Measurements from ENCODE around the gene CLTB.

The CLTB gene

GRCh38 chr5:176454724-176455394 lies 38.5 kb upstream of the CLTB start:
- Histone ChIP-seq H3K27ac (ENCODE audit: poor library complexity, severe bottlenecking) (no peak overlapping the region), H3K4me3 (ENCODE audit: severe bottlenecking) (no peak overlapping the region), H3K36me3 (ENCODE audit: low read depth) (peaks cover 78% of the 10 kb centered on the region), H3K27me3 (ENCODE audit: insufficient read depth, poor library complexity, severe bottlenecking) (no peaks in the 10 kb centered on the region), H3K9me3 (ENCODE audit: severe bottlenecking) (no peaks in the 10 kb centered on the region), H3K4me1 (ENCODE audit: insufficient read depth, poor library complexity, severe bottlenecking) (peaks cover 3% of the 10 kb centered on the region)
- no peak for ATAC-seq (ENCODE audit: low read depth)
- DNase-seq (ENCODE audit: low spot score): no peak
- no peak for TF ChIP-seq CTCF (IDR thresholded peaks at IDR 0.05; ENCODE audit: poor library complexity, severe bottlenecking)

- no peaks in the 10 kb centered on the region for H3K27me3 ChIP-seq (ENCODE audit: insufficient read depth, poor library complexity, severe bottlenecking)
- DNase-seq (ENCODE audit: low spot score): no peak
- peaks cover 17% of the 10 kb centered on the region for H3K4me1 ChIP-seq (ENCODE audit: insufficient read depth, poor library complexity, severe bottlenecking)
- peaks cover 50% of the 10 kb centered on the region for H3K36me3 ChIP-seq (ENCODE audit: low read depth)
- no peak overlapping the region for H3K27ac ChIP-seq (ENCODE audit: poor library complexity, severe bottlenecking)
- no peaks in the 10 kb centered on the region for H3K9me3 ChIP-seq (ENCODE audit: severe bottlenecking)
- no peak for ATAC-seq (ENCODE audit: low read depth)
- H3K4me3 ChIP-seq (ENCODE audit: severe bottlenecking): no peak overlapping the region
- TF ChIP-seq CTCF (IDR thresholded peaks at IDR 0.05; ENCODE audit: poor library complexity, severe bottlenecking): no peak
Measured at GRCh38 chr5:176450077-176450476, 33.7 kb upstream of the CLTB start.

GRCh38 chr5:176447978-176448608 lies 31.8 kb upstream of the CLTB start, which contains the start of gene FAF2:
Gene FAF2, plus strand, starts transcription at chr5:176448385. Its CDS starts 23 bp downstream, at chr5:176448408.
- peak within 1 kb of the TSS; percentile 85 for H3K27ac ChIP-seq (ENCODE audit: poor library complexity, severe bottlenecking)
- DNase-seq (ENCODE audit: low spot score): peak; percentile 98
- H3K27me3 ChIP-seq (ENCODE audit: insufficient read depth, poor library complexity, severe bottlenecking): no peaks in the 10 kb centered on the region
- TF ChIP-seq CTCF (IDR thresholded peaks at IDR 0.05; ENCODE audit: poor library complexity, severe bottlenecking): peak; percentile 100
- H3K4me1 ChIP-seq (ENCODE audit: insufficient read depth, poor library complexity, severe bottlenecking): peaks cover 17% of the 10 kb centered on the region
- no peaks in the 10 kb centered on the region for H3K9me3 ChIP-seq (ENCODE audit: severe bottlenecking)
- peak; percentile 93 for ATAC-seq (ENCODE audit: low read depth)
- peak within 1 kb of the TSS; percentile 65 for H3K4me3 ChIP-seq (ENCODE audit: severe bottlenecking)
- peaks cover 30% of the 10 kb centered on the region for H3K36me3 ChIP-seq (ENCODE audit: low read depth)

GRCh38 chr5:176447591-176447977 lies 31.2 kb upstream of the CLTB start:
- no peaks in the 10 kb centered on the region for H3K27me3 ChIP-seq (ENCODE audit: insufficient read depth, poor library complexity, severe bottlenecking)
- peak; percentile 30 for ATAC-seq (ENCODE audit: low read depth)
- H3K27ac ChIP-seq (ENCODE audit: poor library complexity, severe bottlenecking): peak overlapping the region; percentile 85
- no peaks in the 10 kb centered on the region for H3K9me3 ChIP-seq (ENCODE audit: severe bottlenecking)
- peak; percentile 75 for DNase-seq (ENCODE audit: low spot score)
- H3K4me3 ChIP-seq (ENCODE audit: severe bottlenecking): peak overlapping the region; percentile 65
- no peak for TF ChIP-seq CTCF (IDR thresholded peaks at IDR 0.05; ENCODE audit: poor library complexity, severe bottlenecking)
- peaks cover 25% of the 10 kb centered on the region for H3K36me3 ChIP-seq (ENCODE audit: low read depth)
- peaks cover 17% of the 10 kb centered on the region for H3K4me1 ChIP-seq (ENCODE audit: insufficient read depth, poor library complexity, severe bottlenecking)
